ENCODE data around the gene TEP1. TPM values are rescaled to one million over a fixed set of nuclear protein-coding genes. Genes with fewer than 3 reads are reported as not detected.
A peak's percentile ranks its signal among the peaks of the same experiment; 100 is the strongest.
"Not testable (repeated sequence)": the region's sequence is repeated elsewhere in the genome, so short reads cannot be mapped to it uniquely, and the experiment has no call there.

The TEP1 gene
- total RNA-seq, 2 experiments from 2014 or later: 14.3 to 17.4 TPM

DNA sequence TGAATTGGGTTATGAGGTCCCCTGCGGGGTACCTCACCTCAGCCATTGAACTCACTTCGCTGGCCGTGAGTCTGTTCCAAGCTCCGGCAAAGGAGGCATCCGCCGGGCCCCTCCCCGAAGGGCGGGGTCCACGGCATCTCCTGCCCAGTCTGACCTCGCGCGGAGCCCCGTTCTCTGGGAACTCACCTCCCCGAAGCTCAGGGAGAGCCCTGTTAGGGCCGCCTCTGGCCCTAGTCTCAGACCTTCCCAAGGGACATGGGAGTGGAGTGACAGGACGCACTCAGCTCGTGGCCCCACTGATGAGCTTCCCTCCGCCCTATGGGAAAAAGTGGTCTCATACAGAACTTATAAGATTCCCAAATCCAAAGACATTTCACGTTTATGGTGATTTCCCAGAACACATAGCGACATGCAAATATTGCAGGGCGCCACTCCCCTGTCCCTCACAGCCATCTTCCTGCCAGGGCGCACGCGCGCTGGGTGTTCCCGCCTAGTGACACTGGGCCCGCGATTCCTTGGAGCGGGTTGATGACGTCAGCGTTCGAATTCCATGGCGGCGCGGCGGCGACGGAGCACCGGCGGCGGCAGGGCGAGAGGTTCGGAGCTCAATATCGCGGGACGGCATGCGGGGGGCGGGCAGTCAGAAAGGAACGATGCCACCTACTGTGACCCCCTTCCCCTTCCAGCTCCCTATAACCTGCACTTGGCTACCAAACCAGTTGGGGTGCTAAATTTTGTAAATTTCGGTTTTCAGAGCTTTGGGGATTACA, 70.0 kb downstream of the TEP1 start, which contains the start of gene PARP2:
PARP2 (plus strand) TSS at position 544 of the 770 bp plus-strand sequence; CDS start at position 551, 7 bp downstream.
- Mint-ChIP-seq H3K4me3 (peak within 1 kb of the TSS; percentile 99), H3K36me3 (ENCODE audit: low read depth) (peaks cover 33% of the 10 kb centered on the region), H3K27me3 (no peaks in the 10 kb centered on the region), H3K9me3 (no peaks in the 10 kb centered on the region), H3K27ac (peak within 1 kb of the TSS; percentile 97), H3K4me1 (ENCODE audit: low read depth) (peaks cover 11% of the 10 kb centered on the region)
- Histone ChIP-seq H3K4me3 (ENCODE audit: low read length) (peak within 1 kb of the TSS; percentile 83), H3K4me1 (ENCODE audit: insufficient read depth, low read length) (no peaks in the 10 kb centered on the region), H3K27ac (ENCODE audit: low read depth in 1 of 2, low read length in 2 of 2) (peak within 1 kb of the TSS; percentile 92 to 95), H3K27me3 (ENCODE audit: control insufficient read depth in 1 of 2, insufficient read depth in 2 of 2, low read length in 2 of 2) (no peaks in the 10 kb centered on the region), H3K36me3 (ENCODE audit: insufficient read depth, low read length) (peaks cover 5% of the 10 kb centered on the region), H3K9me3 (ENCODE audit: control insufficient read depth in 1 of 2, insufficient read depth in 1 of 2, low read length in 2 of 2) (peaks cover 0 to 4% of the 10 kb centered on the region in 2 experiments)
- ChIA-PET POLR2A (interaction anchor here (0.9 to 4.0 kb wide), 19 partner anchors 9 to 339 kb away, joined by 3 to 85 read pairs (median 8); partner anchors contain the start of genes APEX1, CCNB1IP1, OSGEP and PIP4P1), CTCF (interaction anchor here (0.6 to 4.0 kb wide), 11 partner anchors 10 to 348 kb away, joined by 3 to 34 read pairs (median 4); partner anchors contain the start of genes CCNB1IP1, RNASE4, TEP1 and TTC5)
- peak; percentile 81 for ATAC-seq (ENCODE audit: poor library complexity)
- peak; percentile 70 to 97 (median 82) for DNase-seq
- TF ChIP-seq, protein P1, sequence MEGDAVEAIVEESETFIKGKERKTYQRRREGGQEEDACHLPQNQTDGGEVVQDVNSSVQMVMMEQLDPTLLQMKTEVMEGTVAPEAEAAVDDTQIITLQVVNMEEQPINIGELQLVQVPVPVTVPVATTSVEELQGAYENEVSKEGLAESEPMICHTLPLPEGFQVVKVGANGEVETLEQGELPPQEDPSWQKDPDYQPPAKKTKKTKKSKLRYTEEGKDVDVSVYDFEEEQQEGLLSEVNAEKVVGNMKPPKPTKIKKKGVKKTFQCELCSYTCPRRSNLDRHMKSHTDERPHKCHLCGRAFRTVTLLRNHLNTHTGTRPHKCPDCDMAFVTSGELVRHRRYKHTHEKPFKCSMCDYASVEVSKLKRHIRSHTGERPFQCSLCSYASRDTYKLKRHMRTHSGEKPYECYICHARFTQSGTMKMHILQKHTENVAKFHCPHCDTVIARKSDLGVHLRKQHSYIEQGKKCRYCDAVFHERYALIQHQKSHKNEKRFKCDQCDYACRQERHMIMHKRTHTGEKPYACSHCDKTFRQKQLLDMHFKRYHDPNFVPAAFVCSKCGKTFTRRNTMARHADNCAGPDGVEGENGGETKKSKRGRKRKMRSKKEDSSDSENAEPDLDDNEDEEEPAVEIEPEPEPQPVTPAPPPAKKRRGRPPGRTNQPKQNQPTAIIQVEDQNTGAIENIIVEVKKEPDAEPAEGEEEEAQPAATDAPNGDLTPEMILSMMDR (IDR thresholded peaks at IDR 0.05): no peak
- intact Hi-C loops (cut with DNase I, micrococcal nuclease): loop anchor here (1.0 to 5.0 kb wide), 9 partner anchors 10 to 340 kb away; partner anchors contain the start of genes CCNB1IP1 (in 1 of the 2), PIP4P1 (in 1 of the 2), PNP (in 1 of the 2) and RNASE4 (in 1 of the 2)

DNA sequence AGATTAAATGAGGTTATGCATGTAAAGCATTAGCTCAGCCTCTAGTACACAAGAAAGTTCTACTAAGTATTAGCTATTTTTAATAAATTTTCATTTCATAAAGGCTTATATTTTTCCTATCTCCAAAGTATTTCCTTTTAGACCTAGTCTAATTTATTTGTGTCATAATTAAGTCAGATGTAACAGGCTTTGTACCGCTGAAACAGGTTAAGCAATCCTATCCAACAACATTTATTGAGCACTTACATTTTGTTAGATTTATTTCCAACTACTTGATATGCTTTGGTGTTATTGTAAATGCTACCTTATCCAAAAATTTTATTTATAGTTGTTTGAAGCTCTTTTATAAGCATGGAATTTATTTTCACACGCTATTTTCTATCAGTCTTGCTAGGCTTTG, 71.7 kb downstream of the TEP1 start:
- intact Hi-C loops (cut with DNase I, micrococcal nuclease): loop anchor here (2.0 to 5.0 kb wide), 6 partner anchors 15 to 341 kb away; partner anchors contain the start of genes PNP (in 1 of the 2), RNASE4 (in 1 of the 2) and TEP1 (in 1 of the 2)

DNA sequence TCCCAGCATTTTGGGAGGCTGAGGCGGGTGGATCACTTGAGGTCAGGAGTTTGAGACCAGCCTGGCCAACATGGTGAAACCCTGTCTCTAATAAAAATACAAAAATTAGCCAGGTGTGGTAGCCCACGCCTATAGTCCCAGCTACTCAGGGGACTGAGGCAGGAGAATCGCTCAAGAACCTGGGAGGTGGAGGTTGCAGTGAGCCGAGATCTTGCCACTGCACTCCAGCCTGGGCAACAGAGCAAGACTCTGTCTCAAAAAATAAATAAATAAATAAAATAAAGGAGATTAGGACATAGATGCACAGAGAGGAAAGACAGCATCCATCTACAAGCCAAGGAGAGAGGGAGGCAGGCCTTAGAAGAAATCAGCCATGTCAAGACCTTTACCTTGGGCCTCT, 72.3 kb downstream of the TEP1 start:
- DNase-seq: peak in 1 of 14 experiments; percentile 31
- not testable (repeated sequence) for H3K27me3 Mint-ChIP-seq; H3K4me1 ChIP-seq (ENCODE audit: insufficient read depth, low read length); H3K9me3 ChIP-seq (ENCODE audit: control insufficient read depth in 1 of 2, insufficient read depth in 1 of 2, low read length in 2 of 2); H3K27ac ChIP-seq (ENCODE audit: low read depth in 1 of 2, low read length in 2 of 2); H3K9me3 Mint-ChIP-seq; H3K36me3 ChIP-seq (ENCODE audit: insufficient read depth, low read length); H3K27me3 ChIP-seq (ENCODE audit: control insufficient read depth in 1 of 2, insufficient read depth in 2 of 2, low read length in 2 of 2); ATAC-seq (ENCODE audit: poor library complexity); H3K4me3 ChIP-seq (ENCODE audit: low read length)
- intact Hi-C loops (cut with DNase I, micrococcal nuclease): loop anchor here (5.0 kb wide), 4 partner anchors 71 to 341 kb away; partner anchors contain the start of genes PNP (in 1 of the 2), RNASE4 (in 1 of the 2) and TEP1 (in 1 of the 2)
- ChIA-PET CTCF (interaction anchor here (1.0 to 4.0 kb wide), 4 partner anchors 8 to 269 kb away, joined by 3 to 34 read pairs (median 7); partner anchors contain the start of gene CCNB1IP1), POLR2A (interaction anchor here (0.7 to 4.0 kb wide), 6 partner anchors 8 to 342 kb away, joined by 3 to 85 read pairs (median 26); partner anchors contain the start of genes APEX1, CCNB1IP1, PIP4P1 and RNASE4)
- H3K4me1 Mint-ChIP-seq (ENCODE audit: low read depth): peaks cover 11% of the 10 kb centered on the region
- H3K4me3 Mint-ChIP-seq: peak overlapping the region; percentile 81
- peaks cover 19% of the 10 kb centered on the region for H3K36me3 Mint-ChIP-seq (ENCODE audit: low read depth)
- peak overlapping the region; percentile 49 for H3K27ac Mint-ChIP-seq

More for the DNA sequence above, 71.7 kb downstream of the TEP1 start:
- no peaks in the 10 kb centered on the region for H3K36me3 ChIP-seq (ENCODE audit: insufficient read depth, low read length)
- H3K27me3 ChIP-seq (ENCODE audit: control insufficient read depth in 1 of 2, insufficient read depth in 2 of 2, low read length in 2 of 2): no peaks in the 10 kb centered on the region
- Mint-ChIP-seq H3K36me3 (ENCODE audit: low read depth) (peaks cover 23% of the 10 kb centered on the region), H3K27me3 (no peaks in the 10 kb centered on the region), H3K4me3 (peak overlapping the region; percentile 99), H3K4me1 (ENCODE audit: low read depth) (peaks cover 11% of the 10 kb centered on the region), H3K9me3 (no peaks in the 10 kb centered on the region), H3K27ac (peak overlapping the region; percentile 97)
- H3K27ac ChIP-seq (ENCODE audit: low read depth in 1 of 2, low read length in 2 of 2): no peak overlapping the region
- TF ChIP-seq, protein P1 (IDR thresholded peaks at IDR 0.05): no peak
- no peak for ATAC-seq (ENCODE audit: poor library complexity)
- no peak overlapping the region for H3K4me3 ChIP-seq (ENCODE audit: low read length)
- POLR2A ChIA-PET: interaction anchor here (0.7 to 4.0 kb wide), 9 partner anchors 9 to 341 kb away, joined by 3 to 85 read pairs (median 19); partner anchors contain the start of genes APEX1, CCNB1IP1, PIP4P1 and RNASE4
- H3K9me3 ChIP-seq (ENCODE audit: control insufficient read depth in 1 of 2, insufficient read depth in 1 of 2, low read length in 2 of 2): peaks cover 0 to 4% of the 10 kb centered on the region in 2 experiments
- DNase-seq: no peak
- no peaks in the 10 kb centered on the region for H3K4me1 ChIP-seq (ENCODE audit: insufficient read depth, low read length)
- CTCF ChIA-PET: interaction anchor here (0.9 to 4.0 kb wide), 5 partner anchors 9 to 272 kb away, joined by 3 to 34 read pairs (median 3); partner anchors contain the start of gene CCNB1IP1

All from CD4-positive, alpha-beta T cell (primary cell).